Measurements from ENCODE around the gene TCF25.
"Not testable (repeated sequence)": the region's sequence is repeated elsewhere in the genome, so short reads cannot be mapped to it uniquely, and the experiment has no call there.

Gene TCF25

GRCh38 chr16:89905511-89906139 is 32.2 kb downstream of the TCF25 start:
- DNase-seq, result no peak

- no peak for DNase-seq
Measured at GRCh38 chr16:89906140-89907025, 33.0 kb downstream of the TCF25 start.

GRCh38 chr16:89907055-89907814 is 33.8 kb downstream of the TCF25 start:
- DNase-seq, result no peak

GRCh38 chr16:89908236-89908635 is 34.8 kb downstream of the TCF25 start:
- no peak for DNase-seq

- DNase-seq, result peak; percentile 52
Measured at GRCh38 chr16:89909777-89910716, 36.7 kb downstream of the TCF25 start.

DNA sequence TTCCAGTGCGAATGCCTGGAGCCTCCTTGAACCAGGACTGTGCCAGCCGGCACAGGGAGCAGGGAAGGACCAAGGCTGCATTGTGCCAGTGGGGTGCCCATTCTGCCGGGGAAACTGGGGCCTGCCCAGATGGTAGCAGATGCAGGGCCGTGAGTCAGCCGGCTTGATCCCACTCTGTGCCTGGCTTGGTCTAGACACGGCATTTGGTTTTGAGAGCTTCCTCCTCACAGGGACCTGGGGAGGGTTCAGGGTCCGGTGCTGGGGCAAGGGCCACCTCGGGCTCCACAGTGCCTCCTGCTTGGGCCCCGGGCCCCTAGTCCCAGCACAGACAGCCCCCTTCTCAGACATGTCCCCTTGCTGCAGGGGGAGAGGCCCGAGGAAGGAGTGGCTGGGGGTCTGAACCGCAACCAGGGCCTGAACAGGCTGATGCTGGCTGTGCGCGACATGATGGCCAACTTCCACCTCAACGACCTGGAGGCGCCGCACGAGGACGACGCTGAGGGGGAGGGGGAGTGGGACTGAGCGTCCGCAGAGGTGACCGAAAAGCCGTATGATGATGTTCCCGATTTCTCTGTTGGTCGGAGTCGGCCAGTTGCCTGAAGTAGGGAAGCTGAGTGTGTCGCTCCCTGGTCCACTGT is 37.4 kb downstream of the TCF25 start:
- DNase-seq, result no peak

DNA sequence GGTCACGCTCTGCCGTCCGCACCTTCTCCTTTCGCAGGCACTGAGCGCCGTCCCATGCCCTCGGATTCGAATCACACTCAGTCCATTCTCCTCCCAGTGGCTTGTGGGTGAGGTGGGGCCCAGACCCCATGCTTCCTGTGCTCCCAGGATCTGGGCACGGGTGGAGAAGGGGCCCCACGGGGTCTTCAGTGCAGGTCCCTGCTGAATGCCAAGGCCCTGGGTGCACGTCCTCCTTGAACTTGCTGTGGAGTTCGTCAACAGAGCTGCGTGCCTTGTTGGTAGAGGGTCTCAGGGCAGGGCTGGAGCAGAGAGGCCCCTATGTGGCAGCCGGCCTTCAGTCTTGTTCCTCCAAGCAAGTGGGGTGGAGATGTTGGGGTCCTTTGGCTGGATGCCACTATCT is 38.0 kb downstream of the TCF25 start:
- DNase-seq, result no peak

DNA sequence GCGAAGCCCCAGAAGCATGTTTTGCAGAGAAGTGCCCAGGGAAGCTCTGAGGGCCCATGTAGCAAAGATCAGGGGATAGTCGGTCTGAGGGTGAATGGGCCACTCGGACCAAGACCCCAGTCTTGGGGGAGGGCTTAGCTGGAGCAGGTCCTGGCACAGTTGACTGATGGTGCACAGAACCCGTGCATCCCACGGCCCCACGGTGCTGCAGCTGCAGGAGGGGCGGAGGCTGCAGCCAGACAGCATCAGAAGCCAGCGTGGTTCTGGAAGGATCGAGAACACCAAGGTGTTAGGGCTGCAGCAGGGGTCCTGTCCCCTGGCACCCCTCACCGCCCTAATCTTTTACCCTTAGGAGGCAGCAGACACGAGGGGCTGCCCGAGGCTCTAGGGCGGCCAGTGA is 38.8 kb downstream of the TCF25 start:
- no peak for DNase-seq

- DNase-seq, result no peak
Measured at GRCh38 chr16:89912627-89913026, 39.2 kb downstream of the TCF25 start.

DNA sequence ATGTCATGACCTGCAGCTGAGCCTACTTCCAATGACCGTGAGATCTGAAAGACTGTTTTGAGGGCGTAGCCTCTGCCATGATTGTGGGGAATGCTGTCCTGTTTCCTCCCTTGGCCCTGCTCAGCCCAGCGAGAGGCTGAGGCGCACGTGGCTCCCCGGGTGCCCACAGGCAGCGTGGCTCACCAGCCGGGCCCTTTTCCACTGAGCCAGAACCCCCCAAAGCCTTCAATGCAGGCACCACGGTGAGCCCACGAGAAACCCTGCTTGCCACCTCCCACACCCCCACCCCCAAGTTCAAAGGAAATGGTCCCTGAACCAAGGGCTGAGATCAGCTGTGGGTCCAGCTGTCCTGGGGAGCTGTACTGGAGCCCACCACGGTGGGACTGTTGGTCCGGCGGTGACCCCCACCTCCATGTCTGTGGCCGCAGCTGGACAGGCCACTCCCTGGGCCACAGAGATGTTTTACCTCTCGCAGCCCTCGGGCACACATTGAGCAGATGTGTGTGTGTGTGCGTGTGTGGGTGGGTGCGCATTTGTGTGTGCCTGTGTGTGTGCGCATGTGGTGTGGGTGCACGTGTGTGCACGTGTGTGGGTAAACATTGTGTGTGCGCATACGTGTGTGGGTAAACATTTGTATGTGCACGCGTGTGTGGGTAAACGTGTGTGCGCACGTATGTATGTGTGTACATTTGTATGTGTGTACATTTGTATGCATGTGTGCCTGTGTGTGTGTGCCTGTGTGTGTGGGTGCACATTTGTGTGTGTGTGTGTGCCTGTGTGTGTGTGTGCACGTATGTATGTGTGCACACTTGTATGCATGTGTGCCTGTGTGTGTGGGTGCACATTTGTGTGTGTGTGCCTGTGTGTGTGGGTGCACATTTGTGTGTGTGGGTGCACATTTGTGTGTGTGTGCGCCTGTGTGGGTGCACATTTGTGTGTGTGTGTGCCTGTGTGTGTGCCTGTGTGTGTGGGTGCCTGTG is 40.3 kb downstream of the TCF25 start:
- DNase-seq, result no peak

GRCh38 chr16:89914642-89915285 is 41.4 kb downstream of the TCF25 start:
- DNase-seq, result not testable (repeated sequence)

- no peak for DNase-seq
Measured at GRCh38 chr16:89915303-89916232, 42.2 kb downstream of the TCF25 start.

DNA sequence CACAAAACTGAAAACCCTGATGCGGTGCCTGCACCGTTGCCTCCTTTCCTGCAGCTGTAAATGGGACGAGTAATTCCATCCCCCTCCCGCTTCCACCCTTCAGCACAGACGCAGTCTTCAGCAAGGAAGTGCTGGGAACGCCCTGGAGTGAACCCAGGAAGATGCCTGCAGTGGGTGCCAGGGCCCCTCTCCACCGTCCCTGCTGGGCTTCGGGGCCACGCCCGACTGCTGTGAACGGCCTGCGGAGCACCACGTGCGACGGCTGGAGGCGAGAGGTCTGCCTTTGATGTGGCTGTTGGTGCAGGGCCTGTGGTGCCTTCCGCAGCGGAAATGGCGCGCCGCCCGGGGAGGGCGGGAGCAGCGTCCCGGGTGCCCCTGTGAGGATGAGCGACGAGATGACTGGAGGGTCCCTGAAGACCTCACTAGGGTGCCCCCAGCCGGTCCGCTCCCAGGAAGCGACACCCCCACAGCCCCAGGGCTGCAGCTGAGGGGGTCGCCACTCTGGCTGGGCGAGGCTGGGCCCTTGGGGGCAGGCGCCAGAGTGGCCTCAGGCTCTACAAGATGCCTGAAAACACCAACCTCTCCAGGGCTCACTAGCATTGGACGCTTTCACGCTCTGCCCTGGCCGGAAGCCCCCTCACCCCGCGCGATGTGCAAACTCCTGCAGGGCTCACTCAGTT is 44.5 kb downstream of the TCF25 start:
- DNase-seq, result peak; percentile 90

- DNase-seq, result peak; percentile 42
Measured at GRCh38 chr16:89918453-89919347, 45.3 kb downstream of the TCF25 start, which contains the start of gene MC1R. MC1R (plus strand) TSS chr16:89918862; CDS start chr16:89919259, 397 bp downstream.

DNA sequence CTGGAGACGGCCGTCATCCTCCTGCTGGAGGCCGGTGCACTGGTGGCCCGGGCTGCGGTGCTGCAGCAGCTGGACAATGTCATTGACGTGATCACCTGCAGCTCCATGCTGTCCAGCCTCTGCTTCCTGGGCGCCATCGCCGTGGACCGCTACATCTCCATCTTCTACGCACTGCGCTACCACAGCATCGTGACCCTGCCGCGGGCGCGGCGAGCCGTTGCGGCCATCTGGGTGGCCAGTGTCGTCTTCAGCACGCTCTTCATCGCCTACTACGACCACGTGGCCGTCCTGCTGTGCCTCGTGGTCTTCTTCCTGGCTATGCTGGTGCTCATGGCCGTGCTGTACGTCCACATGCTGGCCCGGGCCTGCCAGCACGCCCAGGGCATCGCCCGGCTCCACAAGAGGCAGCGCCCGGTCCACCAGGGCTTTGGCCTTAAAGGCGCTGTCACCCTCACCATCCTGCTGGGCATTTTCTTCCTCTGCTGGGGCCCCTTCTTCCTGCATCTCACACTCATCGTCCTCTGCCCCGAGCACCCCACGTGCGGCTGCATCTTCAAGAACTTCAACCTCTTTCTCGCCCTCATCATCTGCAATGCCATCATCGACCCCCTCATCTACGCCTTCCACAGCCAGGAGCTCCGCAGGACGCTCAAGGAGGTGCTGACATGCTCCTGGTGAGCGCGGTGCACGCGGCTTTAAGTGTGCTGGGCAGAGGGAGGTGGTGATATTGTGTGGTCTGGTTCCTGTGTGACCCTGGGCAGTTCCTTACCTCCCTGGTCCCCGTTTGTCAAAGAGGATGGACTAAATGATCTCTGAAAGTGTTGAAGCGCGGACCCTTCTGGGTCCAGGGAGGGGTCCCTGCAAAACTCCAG is 46.4 kb downstream of the TCF25 start:
- no peak for DNase-seq

DNA sequence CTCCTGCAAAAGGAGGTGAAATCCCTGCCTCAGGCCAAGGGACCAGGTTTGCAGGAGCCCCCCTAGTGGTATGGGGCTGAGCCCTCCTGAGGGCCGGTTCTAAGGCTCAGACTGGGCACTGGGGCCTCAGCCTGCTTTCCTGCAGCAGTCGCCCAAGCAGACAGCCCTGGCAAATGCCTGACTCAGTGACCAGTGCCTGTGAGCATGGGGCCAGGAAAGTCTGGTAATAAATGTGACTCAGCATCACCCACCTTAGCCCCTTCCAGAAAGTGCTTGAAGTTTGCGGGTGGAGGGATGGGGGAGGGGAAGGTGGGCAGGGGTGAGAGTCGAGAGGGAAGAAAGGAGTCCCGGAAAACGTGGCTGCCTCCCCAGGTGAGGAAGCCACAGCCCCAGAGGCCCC is 47.3 kb downstream of the TCF25 start:
- no peak for DNase-seq

Data from NCI-H2171 (cell line).